ENCODE measurements around the gene SERP2. TPM values are rescaled to one million over a fixed set of nuclear protein-coding genes. Genes with fewer than 3 reads are reported as not detected.

SERP2 gene
- total and polyA plus RNA-seq, 2 of the 8 experiments (the other 6 are each of a cell fraction or from before 2014, with no cell fraction given) = 2.0 to 2.3 TPM

GRCh38 chr13:44371421-44371820 is 2.2 kb upstream of the SERP2 start:
- no peaks in the 10 kb centered on the region for H4K20me1 ChIP-seq (replicated peaks in 1 of 2; ENCODE audit: control insufficient read depth in 1 of 2, insufficient read depth in 2 of 2, low read length in 2 of 2)
- H3K14ac ChIP-seq (ENCODE audit: insufficient read length) = no peak overlapping the region
- no peaks in the 10 kb centered on the region for H3K36me3 ChIP-seq (ENCODE audit: control insufficient read depth in 2 of 4, insufficient read depth in 4 of 4, low read length in 3 of 4)
- H3K23ac ChIP-seq (ENCODE audit: insufficient read length) = no peak overlapping the region
- H2BK20ac ChIP-seq (ENCODE audit: low read length) = no peak overlapping the region
- TF ChIP-seq RXRA (IDR thresholded peaks at IDR 0.05; ENCODE audit: insufficient read depth, low read depth, low read length) (no peak), TBP (IDR thresholded peaks at IDR 0.05; ENCODE audit: low read depth, low read length) (no peak), SIN3A (conservative IDR thresholded peaks at IDR 0.05 in 1 of 2, IDR thresholded peaks at IDR 0.05 in 1 of 2; ENCODE audit: low read depth in 1 of 2, low read length in 2 of 2) (no peak), CTCF (IDR thresholded peaks at IDR 0.05; ENCODE audit: control extremely low read depth in 1 of 3, insufficient read depth in 1 of 3, low read depth in 1 of 3, low read length in 3 of 3) (no peak), JUND (IDR thresholded peaks at IDR 0.05; ENCODE audit: low read length) (no peak), CHD1 (IDR thresholded peaks at IDR 0.05; ENCODE audit: low read depth, low read length) (no peak), HDAC6 (IDR thresholded peaks at IDR 0.05; ENCODE audit: low read depth, low read length) (no peak), RBBP5 (IDR thresholded peaks at IDR 0.05; ENCODE audit: borderline replicate concordance, low read depth, low read length) (no peak), CHD2 (IDR thresholded peaks at IDR 0.05; ENCODE audit: low read length) (no peak)
- no peak overlapping the region for H3K27ac ChIP-seq (ENCODE audit: low read depth, low read length)
- CTCF ChIA-PET (ENCODE audit: partially characterized antibody) = no interaction called here
- no peak overlapping the region for H3K9ac ChIP-seq (replicated peaks in 1 of 4; ENCODE audit: extremely low read depth in 1 of 4, low read depth in 3 of 4, low read length in 3 of 4)
- no peak overlapping the region for H4K5ac ChIP-seq (ENCODE audit: insufficient read length, low read depth, low read length)
- H3K79me2 ChIP-seq (ENCODE audit: control insufficient read depth in 1 of 2, insufficient read depth in 2 of 2, low read length in 2 of 2) = no peaks in the 10 kb centered on the region
- H2BK12ac ChIP-seq (ENCODE audit: low read depth, low read length) = no peak overlapping the region
- H3K4me3 ChIP-seq (ENCODE audit: extremely low read depth in 1 of 4, insufficient read depth in 2 of 4, low read depth in 3 of 4, low read length in 4 of 4) = no peak overlapping the region
- POLR2A ChIA-PET (ENCODE audit: partially characterized antibody) = no interaction called here
- no peak overlapping the region for H2BK5ac ChIP-seq (ENCODE audit: low read depth, low read length)
- peaks cover 0 to 3% (median 0%) of the 10 kb centered on the region in 4 experiments; a peak in 2 of 7 replicates for H3K4me1 ChIP-seq (replicated peaks in 1 of 4; ENCODE audit: control insufficient read depth in 3 of 4, insufficient read depth in 4 of 4, low read length in 3 of 4)
- peaks cover 0 to 10% (median 8%) of the 10 kb centered on the region in 4 experiments; a peak in 5 of 7 replicates for H3K27me3 ChIP-seq (replicated peaks in 1 of 4; ENCODE audit: control insufficient read depth in 3 of 4, extremely low read depth in 1 of 4, insufficient read depth in 3 of 4, low read length in 3 of 4)
- no peak overlapping the region for H2AFZ ChIP-seq (ENCODE audit: low read length)
- H3K56ac ChIP-seq (replicated peaks; ENCODE audit: insufficient read length, low read depth, low read length) = no peak overlapping the region
- no peak overlapping the region for H3K4me2 ChIP-seq (ENCODE audit: insufficient read depth in 1 of 2, low read depth in 2 of 2, low read length in 2 of 2)
- WGBS, 2 experiments (ENCODE audit: extremely low coverage in 1 of 2, insufficient coverage in 1 of 2, insufficient read length in 1 of 2, insufficient replicate concordance in 2 of 2, low coverage in 1 of 2, low lambda C conversion rate in 2 of 2, missing lambda C conversion rate in 1 of 2) = 86% methylated on average over 3 of the region's 3 CpGs; no CpG with 5 or more reads in 1 of the 2 experiments
- H3K4ac ChIP-seq (replicated peaks; ENCODE audit: insufficient read length, low read depth, low read length) = no peak overlapping the region
- H2BK15ac ChIP-seq (ENCODE audit: low read length) = no peak overlapping the region
- H3K18ac ChIP-seq (ENCODE audit: extremely low read depth, low read length) = no peak overlapping the region
- H2AK5ac ChIP-seq (ENCODE audit: low read depth, low read length) = no peak overlapping the region
- H3K79me1 ChIP-seq (ENCODE audit: low read depth, low read length) = no peaks in the 10 kb centered on the region
- FAIRE-seq (no peak), DNase-seq (ENCODE audit: low read depth in 1 of 2, low spot score in 2 of 2) (no peak)
- H4K8ac ChIP-seq (ENCODE audit: extremely low read depth, insufficient read depth, low read length) = no peak overlapping the region
- H4K91ac ChIP-seq (replicated peaks; ENCODE audit: insufficient read length, low read length) = no peak overlapping the region
- no peak overlapping the region for H2BK120ac ChIP-seq (replicated peaks; ENCODE audit: low read depth, low read length)
- no peaks in the 10 kb centered on the region for H3K9me3 ChIP-seq (ENCODE audit: insufficient read depth in 2 of 2, low read depth in 1 of 2, low read length in 1 of 2)
- peaks cover 5% of the 10 kb centered on the region; the same call in 1 of the 2 replicates for H3K23me2 ChIP-seq (ENCODE audit: low read depth, low read length)
